AG04450 (cell line): Measurements from ENCODE around the gene HPF1. TPM values are rescaled to one million over a fixed set of nuclear protein-coding genes. Genes with fewer than 3 reads are reported as not detected.

ENCODE experiments used
- CTCF ChIA-PET: fragments of 300-600, 350-600 bp; formaldehyde crosslinking; extraction: SDS; loops from one replicate; lab custom pipeline; 2022; ENCODE audit warnings: antibody characterized with exemption, inconsistent platforms; lab: Charles Lee
- POLR2A ChIA-PET: fragments of 350-600 bp; formaldehyde crosslinking; extraction: SDS; loops from one replicate; lab custom pipeline; 2021; ENCODE audit warnings: antibody characterized with exemption, inconsistent platforms; lab: Yijun Ruan, JAX
- DNase-seq: peaks from one replicate; pipeline ENCODE4 v3.0.0-alpha.2; 2011; ENCODE audit warnings: low read depth, low spot score
- H3K27ac ChIP-seq: one replicate; pipeline ENCODE4 v1.5.1; 2012; ENCODE audit warnings: low read depth, low read length, control low read depth
- H3K27me3 ChIP-seq: one replicate; pipeline ENCODE4 v1.6.0; 2012; ENCODE audit warnings: low read length; ENCODE audit not compliant: control insufficient read depth, insufficient read depth
- H3K4me3 ChIP-seq: 2 replicates; pipeline ENCODE4 v1.5.1; 2011; ENCODE audit warnings: mild to moderate bottlenecking, low read depth, low read length, control low read depth
- H3K9me3 ChIP-seq: 2 replicates; pipeline ENCODE4 v1.5.1; 2012; ENCODE audit warnings: low read length; ENCODE audit not compliant: control insufficient read depth, insufficient read depth
- CTCF ChIP-seq: IDR thresholded peaks from 2 replicates; pipeline ENCODE4 v1.5.1; 2011; ENCODE audit warnings: low read depth, low read length, control low read depth, inconsistent platforms
- polyA plus RNA-seq: library from polyadenylated mRNA; depleted of rRNA; stranded (reverse); fragments of >200 nt; gene quantifications from 2 replicates; pipeline ENCODE4 v1.2.3, GENCODE V29; 2011

Gene HPF1
- polyA plus RNA-seq, 1 experiment: 37.3 TPM

GRCh38 chr4:169799260-169799659 lies 41.5 kb upstream of the HPF1 start:
- CTCF ChIA-PET: interaction anchor here (3.9 kb wide), 1 partner anchor 11 kb away, joined by 44 read pairs; no protein-coding TSS in a partner anchor
- H3K9me3 ChIP-seq: no peaks in the 10 kb centered on the region
- H3K4me3 ChIP-seq: no peak overlapping the region
- TF ChIP-seq CTCF: no peak
- H3K27ac ChIP-seq: no peak overlapping the region
- H3K27me3 ChIP-seq: no peaks in the 10 kb centered on the region
- DNase-seq: no peak
- POLR2A ChIA-PET: no interaction called here

GRCh38 chr4:169795585-169795984 lies 37.8 kb upstream of the HPF1 start:
- ChIA-PET CTCF (interaction anchor here (1.0 kb wide), 1 partner anchor 15 kb away, joined by 3 read pairs; no protein-coding TSS in a partner anchor), POLR2A (no interaction called here)
- DNase-seq: no peak
- Histone ChIP-seq H3K27ac (no peak overlapping the region), H3K27me3 (peaks cover 9% of the 10 kb centered on the region), H3K4me3 (no peak overlapping the region), H3K9me3 (no peaks in the 10 kb centered on the region)
- no peak for TF ChIP-seq CTCF

GRCh38 chr4:169791527-169792156 lies 33.9 kb upstream of the HPF1 start:
- CTCF ChIA-PET: interaction anchor here (0.6 to 1.8 kb wide), 16 partner anchors 9 to 298 kb away, joined by 3 to 29 read pairs (median 4); partner anchors contain the start of genes AADAT and NEK1
- DNase-seq: no peak
- Histone ChIP-seq H3K4me3 (peak overlapping the region; percentile 48), H3K27ac (no peak overlapping the region), H3K27me3 (peaks cover 10% of the 10 kb centered on the region), H3K9me3 (no peaks in the 10 kb centered on the region)
- TF ChIP-seq CTCF: peak; percentile 66
- POLR2A ChIA-PET: no interaction called here

- ChIA-PET CTCF (interaction anchor here (0.6 to 1.8 kb wide), 12 partner anchors 9 to 299 kb away, joined by 3 to 29 read pairs (median 4); partner anchors contain the start of genes AADAT and NEK1), POLR2A (no interaction called here)
- Histone ChIP-seq H3K27me3 (peaks cover 10% of the 10 kb centered on the region), H3K4me3 (no peak overlapping the region), H3K9me3 (no peaks in the 10 kb centered on the region), H3K27ac (no peak overlapping the region)
- no peak for TF ChIP-seq CTCF
- no peak for DNase-seq
Measured at GRCh38 chr4:169791062-169791461, 33.3 kb upstream of the HPF1 start.
